Skin epidermis (tissue), 12 donors: Measurements from ENCODE around the gene ICOS.

ENCODE experiments used
- H3K27ac ChIP-seq, 21 experiments: fragments of 200-600 bp; sonication (generic) in 11 of 21; one replicate each; pipeline ENCODE4 v1.5.0; 2020; ENCODE audit warnings: mild to moderate bottlenecking in 3 of 21, inconsistent platforms in 2 of 21, moderate library complexity in 2 of 21
- H3K4me3 ChIP-seq, 7 experiments: fragments of 200-600 bp; sonication (generic) in 2 of 7; one replicate each; pipeline ENCODE4 v1.5.0; 2020; ENCODE audit warnings: inconsistent platforms in 2 of 7, mild to moderate bottlenecking in 2 of 7, moderate library complexity in 1 of 7

Gene ICOS

GRCh38 chr2:203997980-203998809, 61.6 kb downstream of the ICOS start:
- no peak overlapping the region for H3K4me3 ChIP-seq
- H3K27ac ChIP-seq, result peak overlapping the region in 2 of 21 experiments; percentile 20 to 63

DNA sequence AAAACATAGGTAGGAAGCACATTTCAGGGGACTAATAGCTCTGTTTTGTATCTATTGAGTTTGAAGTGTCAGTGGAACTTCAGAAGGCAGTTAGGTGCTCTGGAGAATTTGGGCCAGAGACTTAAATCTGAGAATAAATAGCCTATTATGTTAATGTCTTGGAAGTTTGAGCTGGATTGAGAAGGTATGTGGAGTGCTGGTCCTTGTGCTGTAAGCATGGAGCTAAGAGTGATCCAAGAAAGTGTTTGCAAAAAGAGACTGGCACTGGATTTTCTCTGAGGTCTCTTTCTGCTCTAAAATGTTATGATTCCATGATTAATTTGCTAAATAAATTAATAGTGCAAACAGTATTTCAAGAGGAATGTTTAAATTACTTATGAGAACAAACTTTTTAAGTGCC, 63.3 kb downstream of the ICOS start:
- H3K4me3 ChIP-seq, result no peak overlapping the region
- H3K27ac ChIP-seq, result peak overlapping the region in 3 of 21 experiments; percentile 21 to 70 (median 63)

DNA sequence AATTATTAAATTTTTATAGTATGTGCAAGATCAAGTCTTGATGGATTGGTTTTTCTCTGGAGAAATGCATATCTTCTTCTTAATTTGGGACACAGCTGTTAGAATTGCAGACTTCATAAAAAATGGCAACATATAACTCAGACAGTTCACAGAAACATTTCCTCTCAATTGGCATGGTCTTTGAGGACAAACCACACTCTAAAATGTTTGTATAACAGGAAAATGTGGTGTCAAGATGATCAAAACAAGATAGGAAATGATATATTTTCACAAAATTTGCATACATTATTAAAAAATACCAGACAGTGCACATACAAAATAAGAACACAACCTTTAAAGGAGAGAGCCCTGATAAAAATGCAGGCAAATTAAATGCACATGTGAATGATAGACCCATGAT, 63.9 kb downstream of the ICOS start:
- Histone ChIP-seq H3K4me3 (no peak overlapping the region), H3K27ac (peak overlapping the region in 4 of 21 experiments; percentile 48 to 70 (median 57))

- Histone ChIP-seq H3K4me3 (no peak overlapping the region), H3K27ac (peak overlapping the region in 2 of 21 experiments; percentile 10 to 53)
These were observed 66.9 kb downstream of the ICOS start for GRCh38 chr2:204003276-204003990.

GRCh38 chr2:204004912-204005311, 68.3 kb downstream of the ICOS start:
- Histone ChIP-seq H3K27ac (peak overlapping the region in 3 of 21 experiments; percentile 22 to 53 (median 37)), H3K4me3 (no peak overlapping the region)

- H3K4me3 ChIP-seq, result no peak overlapping the region
- H3K27ac ChIP-seq, result peak overlapping the region in 4 of 21 experiments; percentile 8 to 37 (median 15)
These were observed 69.6 kb downstream of the ICOS start for GRCh38 chr2:204005940-204006721.

DNA sequence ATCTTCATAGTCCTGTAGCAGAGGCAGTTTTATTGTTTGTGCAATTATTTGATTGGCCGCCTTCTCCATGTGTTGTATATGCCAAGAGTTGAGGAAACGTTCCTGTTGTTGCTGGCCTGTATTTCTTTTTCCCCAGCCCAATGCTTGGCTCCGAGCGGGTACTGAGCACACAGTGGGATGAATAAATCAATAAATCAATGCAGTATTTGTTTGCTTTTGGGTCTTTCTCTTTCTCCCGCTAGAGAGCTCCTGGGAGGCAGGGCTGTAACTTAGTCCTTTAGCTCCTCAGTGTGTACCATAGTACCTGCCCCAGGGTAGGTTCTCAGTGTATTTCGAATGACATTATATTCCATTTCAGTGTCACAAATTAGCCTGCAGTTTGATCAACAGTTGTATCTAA, 71.8 kb downstream of the ICOS start:
- Histone ChIP-seq H3K27ac (no peak overlapping the region), H3K4me3 (no peak overlapping the region)

GRCh38 chr2:204010628-204011560, 74.3 kb downstream of the ICOS start:
- no peak overlapping the region for H3K27ac ChIP-seq
- no peak overlapping the region for H3K4me3 ChIP-seq
